ENCODE data around the gene INTS6. TPM values are rescaled to one million over a fixed set of nuclear protein-coding genes. Genes with fewer than 3 reads are reported as not detected.

INTS6 gene
- total and polyA plus RNA-seq, 11 donors: 7.7 to 30.2 (median 23.4) TPM

DNA sequence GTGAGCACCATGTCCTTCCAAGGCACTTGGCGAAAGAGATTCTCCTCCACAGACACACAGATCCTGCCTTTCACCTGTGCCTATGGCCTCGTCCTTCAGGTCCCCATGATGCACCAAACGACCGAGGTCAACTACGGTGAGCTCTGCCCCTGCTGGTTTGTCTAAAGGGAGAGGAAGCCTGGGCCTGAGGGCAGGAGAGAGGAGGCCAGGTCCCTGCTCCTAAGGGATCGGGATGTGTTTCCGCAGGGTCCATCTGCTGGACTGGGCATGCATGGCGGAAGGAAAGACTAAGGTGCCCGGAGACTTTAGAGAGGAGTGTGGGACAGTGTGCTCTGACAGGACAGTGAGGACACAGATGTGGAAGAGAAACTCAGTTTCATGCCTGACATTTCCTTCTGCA is 105.7 kb downstream of the INTS6 start:
- Histone ChIP-seq H3K4me1 (peaks cover 0 to 7% (median 0%) of the 10 kb centered on the region in 12 donors), H3K36me3 (no peaks in the 10 kb centered on the region), H3K4me3 (no peak overlapping the region), H3K9me3 (no peaks in the 10 kb centered on the region), H3K27me3 (no peaks in the 10 kb centered on the region), H3K27ac (no peak overlapping the region)
- ATAC-seq (no peak), DNase-seq (no peak)
- WGBS, 4 donors: 84 to 94% (median 92%) methylated on average over 8 to 9 of the region's 9 CpGs
- intact Hi-C loops (cut with DNase I): no loop called here
- TF ChIP-seq POLR2A (IDR thresholded peaks at IDR 0.05): no peak
- TF ChIP-seq, protein P1, sequence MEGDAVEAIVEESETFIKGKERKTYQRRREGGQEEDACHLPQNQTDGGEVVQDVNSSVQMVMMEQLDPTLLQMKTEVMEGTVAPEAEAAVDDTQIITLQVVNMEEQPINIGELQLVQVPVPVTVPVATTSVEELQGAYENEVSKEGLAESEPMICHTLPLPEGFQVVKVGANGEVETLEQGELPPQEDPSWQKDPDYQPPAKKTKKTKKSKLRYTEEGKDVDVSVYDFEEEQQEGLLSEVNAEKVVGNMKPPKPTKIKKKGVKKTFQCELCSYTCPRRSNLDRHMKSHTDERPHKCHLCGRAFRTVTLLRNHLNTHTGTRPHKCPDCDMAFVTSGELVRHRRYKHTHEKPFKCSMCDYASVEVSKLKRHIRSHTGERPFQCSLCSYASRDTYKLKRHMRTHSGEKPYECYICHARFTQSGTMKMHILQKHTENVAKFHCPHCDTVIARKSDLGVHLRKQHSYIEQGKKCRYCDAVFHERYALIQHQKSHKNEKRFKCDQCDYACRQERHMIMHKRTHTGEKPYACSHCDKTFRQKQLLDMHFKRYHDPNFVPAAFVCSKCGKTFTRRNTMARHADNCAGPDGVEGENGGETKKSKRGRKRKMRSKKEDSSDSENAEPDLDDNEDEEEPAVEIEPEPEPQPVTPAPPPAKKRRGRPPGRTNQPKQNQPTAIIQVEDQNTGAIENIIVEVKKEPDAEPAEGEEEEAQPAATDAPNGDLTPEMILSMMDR (IDR thresholded peaks at IDR 0.05): no peak

GRCh38 chr13:51346397-51346796 is 106.4 kb downstream of the INTS6 start:
- H3K36me3 ChIP-seq: no peaks in the 10 kb centered on the region
- ATAC-seq (no peak), DNase-seq (no peak)
- no peak overlapping the region for H3K27ac ChIP-seq
- no peaks in the 10 kb centered on the region for H3K9me3 ChIP-seq
- H3K4me1 ChIP-seq: peaks cover 0 to 7% (median 0%) of the 10 kb centered on the region in 12 donors
- TF ChIP-seq, protein P1 (IDR thresholded peaks at IDR 0.05): no peak
- no peak for TF ChIP-seq POLR2A (IDR thresholded peaks at IDR 0.05)
- 87 to 92% (median 89%) methylated on average over 2 of the region's 2 CpGs for WGBS, 4 donors
- H3K4me3 ChIP-seq: no peak overlapping the region
- no peaks in the 10 kb centered on the region for H3K27me3 ChIP-seq
- intact Hi-C loops (cut with DNase I): no loop called here

- Histone ChIP-seq H3K4me3 (no peak overlapping the region), H3K27ac (no peak overlapping the region), H3K27me3 (no peaks in the 10 kb centered on the region), H3K9me3 (no peaks in the 10 kb centered on the region), H3K4me1 (peaks cover 0 to 2% (median 0%) of the 10 kb centered on the region in 12 donors), H3K36me3 (no peaks in the 10 kb centered on the region)
- ATAC-seq (no peak), DNase-seq (no peak)
- TF ChIP-seq POLR2A (IDR thresholded peaks at IDR 0.05): no peak
- TF ChIP-seq, protein P1 (IDR thresholded peaks at IDR 0.05): no peak
- WGBS, 4 donors: 68 to 78% (median 77%) methylated on average over 5 of the region's 5 CpGs
- intact Hi-C loops (cut with DNase I): no loop called here
Observed at GRCh38 chr13:51343475-51343874, 109.4 kb downstream of the INTS6 start.

GRCh38 chr13:51342706-51343105 is 110.1 kb downstream of the INTS6 start:
- ATAC-seq (no peak), DNase-seq (no peak)
- TF ChIP-seq POLR2A (IDR thresholded peaks at IDR 0.05): no peak
- TF ChIP-seq, protein P1 (IDR thresholded peaks at IDR 0.05): no peak
- H3K27me3 ChIP-seq: no peaks in the 10 kb centered on the region
- intact Hi-C loops (cut with DNase I): no loop called here
- H3K9me3 ChIP-seq: no peaks in the 10 kb centered on the region
- H3K36me3 ChIP-seq: no peaks in the 10 kb centered on the region
- H3K27ac ChIP-seq: no peak overlapping the region
- no peaks in the 10 kb centered on the region for H3K4me1 ChIP-seq
- no peak overlapping the region for H3K4me3 ChIP-seq
- 68 to 78% (median 74%) methylated on average over 4 of the region's 4 CpGs for WGBS, 4 donors
